Head of caudate nucleus (tissue), 42 donors: ENCODE measurements around the gene FDXR.
A peak's percentile ranks its signal among the peaks of the same experiment; 100 is the strongest.

ENCODE experiments used
- DNase-seq, 42 donors: peaks; one replicate each; pipeline versions ENCODE4 v3.0.0 to v3.0.0-alpha.2; 2020 to 2021; ENCODE audit warnings: mixed read lengths in 7 of 42
- intact Hi-C: fragments of 100-400 bp; cut with DNase I; formaldehyde crosslinking; loops from one replicate; pipeline ENCODE4 v1.15.0; 2022

FDXR gene

GRCh38 chr17:74862108-74862901 lies 10.5 kb downstream of the FDXR start:
- DNase-seq, result peak; percentile 48 to 90 (median 77)
- intact Hi-C loops, result no loop called here

DNA sequence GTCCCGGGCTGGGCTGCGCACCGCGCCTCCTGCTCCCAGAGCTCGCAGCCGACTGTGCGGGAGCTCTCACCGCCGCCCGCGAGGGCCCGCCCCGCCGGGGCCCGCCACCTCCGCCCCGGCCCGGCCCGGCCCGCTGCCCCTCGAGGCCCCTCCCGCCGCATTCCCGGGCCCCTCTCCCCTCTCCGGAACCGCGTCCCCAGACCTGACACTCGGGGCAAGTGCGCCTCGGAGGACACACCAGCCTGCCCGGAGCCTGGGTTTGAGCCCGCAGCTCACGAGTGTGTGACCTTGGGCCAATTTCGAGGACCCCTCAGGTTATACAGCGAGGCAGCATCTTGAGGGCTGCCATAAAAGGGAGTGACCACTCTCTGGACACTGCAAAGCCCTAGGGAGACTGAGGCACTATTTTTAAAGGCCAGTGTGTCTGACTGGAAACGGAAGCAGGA lies 11.1 kb downstream of the FDXR start:
- intact Hi-C loops, result no loop called here
- no peak for DNase-seq

- DNase-seq, result no peak
- intact Hi-C loops, result no loop called here
These were observed 11.7 kb downstream of the FDXR start for GRCh38 chr17:74860872-74861661.

DNA sequence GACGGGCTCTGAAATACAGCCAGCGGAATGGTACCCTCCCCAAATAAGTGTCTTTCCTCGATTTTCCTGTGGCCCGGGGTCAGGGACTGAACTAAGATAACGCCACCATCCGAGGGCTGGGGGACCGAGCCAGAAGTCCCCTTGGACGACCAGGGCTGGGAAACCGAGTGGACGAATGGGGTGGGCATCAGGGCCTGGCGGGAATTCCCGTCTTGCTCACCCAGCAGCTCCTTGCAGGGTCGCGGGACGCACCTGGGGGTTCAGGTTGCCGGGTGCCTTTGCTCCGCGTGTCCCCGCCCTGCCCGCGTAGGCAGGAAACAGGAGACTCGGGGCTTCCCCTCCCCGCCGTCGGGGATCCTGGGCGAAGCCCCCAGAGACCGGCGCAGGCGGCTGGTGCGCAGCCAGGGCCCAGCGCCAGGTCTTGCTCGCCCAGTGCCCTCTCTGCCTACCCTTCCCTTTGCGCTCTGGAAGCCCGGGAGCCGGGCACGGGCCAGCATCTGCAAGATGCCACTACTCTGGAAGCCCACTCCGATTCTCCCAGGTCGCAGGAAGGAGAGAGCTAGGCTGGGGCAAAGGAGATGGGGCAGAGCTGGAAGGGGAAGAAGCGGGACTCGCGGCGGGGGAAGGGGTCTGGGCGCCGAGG lies 12.4 kb downstream of the FDXR start:
- no peak for DNase-seq
- intact Hi-C loops, result no loop called here

- peak in 1 of 42 donors; percentile 32 for DNase-seq
- intact Hi-C loops, result no loop called here
These were observed 13.2 kb downstream of the FDXR start, which contains the start of gene GRIN2C for GRCh38 chr17:74859459-74860228. Gene GRIN2C, minus strand, starts transcription at chr17:74859885. Its CDS starts 4,793 bp downstream, at chr17:74855092.

DNA sequence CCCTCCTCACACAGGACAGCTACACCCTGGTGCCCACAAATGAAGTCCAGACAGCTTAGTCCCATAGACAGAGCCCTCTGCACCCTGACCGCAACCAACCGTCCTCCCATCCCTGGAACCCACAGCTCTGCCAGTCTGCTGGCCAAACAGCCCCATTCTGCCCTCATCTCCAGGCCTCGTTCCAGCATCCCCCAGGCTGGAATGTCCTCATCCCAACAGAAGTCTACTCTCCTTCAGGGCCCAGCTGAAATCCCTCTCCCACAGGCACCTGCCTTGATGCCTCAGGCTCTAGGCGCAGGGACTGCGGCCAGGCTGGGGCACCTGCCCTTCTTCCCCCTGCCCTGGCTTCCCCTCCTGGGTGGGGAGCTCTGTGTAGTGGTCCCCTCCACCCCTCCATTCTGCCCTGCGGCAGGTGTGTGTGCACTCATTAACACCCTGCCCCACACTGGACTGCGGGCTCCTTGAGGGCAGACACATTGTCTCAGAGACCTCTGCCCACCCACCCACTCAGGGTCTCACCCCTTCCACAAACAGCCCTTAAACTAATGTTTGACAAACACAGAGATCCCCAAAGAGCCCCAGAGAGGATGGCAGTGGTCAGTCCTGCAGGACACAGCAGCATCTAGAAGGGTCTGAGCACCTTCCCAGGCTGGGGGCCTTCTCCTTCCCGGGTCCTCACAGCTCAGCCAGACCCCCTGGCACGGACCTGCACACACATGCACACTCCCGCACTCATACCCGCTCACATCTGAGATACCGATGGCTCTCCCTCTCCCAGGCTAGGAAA lies 13.9 kb downstream of the FDXR start:
- no peak for DNase-seq
- intact Hi-C loops, result no loop called here

- intact Hi-C loops, result no loop called here
- no peak for DNase-seq
These were observed 15.6 kb downstream of the FDXR start for GRCh38 chr17:74857191-74857590.

- DNase-seq, result no peak
These were observed 16.7 kb downstream of the FDXR start for GRCh38 chr17:74856112-74856511.

DNA sequence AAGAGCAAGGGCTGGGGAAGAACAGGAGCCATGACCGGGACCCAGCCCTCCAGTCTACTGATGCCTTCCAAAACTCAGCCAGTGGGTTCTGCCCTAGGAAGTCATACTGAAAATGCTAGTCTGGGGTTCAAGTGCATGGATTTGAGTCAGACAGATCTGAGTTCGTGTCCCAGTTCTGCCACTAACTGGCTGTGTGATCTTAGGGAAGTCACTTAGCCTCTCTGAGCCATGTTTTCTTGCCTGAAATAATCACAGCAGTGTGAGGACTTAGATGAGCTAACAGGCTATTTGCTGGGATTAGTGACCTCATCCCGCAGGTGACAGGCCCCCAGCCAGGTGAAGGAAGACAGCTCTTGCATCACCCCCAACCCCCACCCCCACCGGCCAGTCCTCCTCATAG lies 17.5 kb downstream of the FDXR start:
- intact Hi-C loops, result no loop called here
- DNase-seq, result no peak

More at GRCh38 chr17:74856112-74856511, 16.7 kb downstream of the FDXR start:
- intact Hi-C loops, result no loop called here

DNA sequence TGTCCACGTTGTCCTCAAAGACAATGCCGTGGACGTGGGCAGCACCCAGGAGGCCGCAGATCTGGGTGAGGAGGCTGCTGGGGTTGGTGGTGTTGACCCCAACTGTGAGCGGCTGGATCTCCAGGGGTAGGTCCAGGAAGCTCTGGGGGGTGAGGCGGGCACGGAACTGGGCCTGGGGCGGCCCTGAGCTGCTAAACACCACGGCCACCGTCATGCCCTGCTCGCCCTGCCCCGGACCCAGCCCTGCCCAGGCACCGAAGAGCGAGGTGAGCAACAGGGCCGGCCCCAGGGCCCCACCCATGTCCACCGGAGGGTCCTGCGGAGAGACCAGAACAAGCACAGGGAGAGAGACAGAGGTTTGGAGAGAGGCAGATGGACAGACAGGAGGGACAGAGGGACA lies 18.0 kb downstream of the FDXR start:
- no peak for DNase-seq
- intact Hi-C loops, result no loop called here

GRCh38 chr17:74853669-74854068 lies 19.1 kb downstream of the FDXR start:
- DNase-seq, result no peak
- intact Hi-C loops, result no loop called here

- DNase-seq, result no peak
- intact Hi-C loops, result no loop called here
These were observed 19.8 kb downstream of the FDXR start for GRCh38 chr17:74853048-74853397.

DNA sequence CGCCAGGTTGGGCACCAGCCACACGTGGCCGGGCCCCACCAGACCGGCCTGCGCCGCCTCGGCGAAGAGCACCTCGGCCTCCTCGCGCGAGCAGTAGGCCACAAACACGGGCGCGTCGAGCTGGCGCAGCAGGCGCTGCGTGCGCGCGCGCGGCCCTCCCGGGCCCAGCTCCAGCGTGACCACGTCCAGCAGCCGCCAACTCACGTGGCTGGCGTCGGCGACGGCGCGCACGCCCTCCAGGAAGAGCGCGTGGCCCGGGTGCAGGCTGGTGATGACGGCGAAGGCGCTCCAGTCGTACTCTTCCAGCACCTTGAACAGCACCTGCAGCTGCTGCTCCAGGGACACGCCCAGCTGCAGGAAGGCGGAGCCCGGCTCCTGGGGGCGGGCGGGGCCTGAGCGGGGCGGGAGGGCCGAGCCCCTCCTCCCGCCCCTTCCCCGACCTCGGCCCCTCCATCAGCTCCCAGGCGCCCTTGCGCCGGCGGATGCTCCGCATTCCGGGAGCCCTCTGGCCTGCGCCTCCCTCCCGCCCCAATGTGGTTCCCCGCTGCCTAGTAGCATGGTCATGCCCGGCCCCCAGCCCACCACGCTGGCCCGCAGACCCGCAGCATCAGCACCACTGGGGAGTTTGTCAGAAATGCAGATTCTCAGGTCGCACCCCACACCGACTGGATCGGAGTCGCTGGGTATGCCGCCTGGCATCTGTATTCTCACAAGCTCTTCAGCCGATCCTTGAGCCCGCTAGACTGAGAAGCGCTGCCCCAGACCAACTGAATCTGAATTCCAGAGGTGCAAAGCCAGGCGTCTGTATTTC lies 20.4 kb downstream of the FDXR start:
- intact Hi-C loops, result no loop called here
- no peak for DNase-seq

- intact Hi-C loops, result no loop called here
- DNase-seq, result no peak
These were observed 21.1 kb downstream of the FDXR start for GRCh38 chr17:74851612-74852236.

- intact Hi-C loops, result no loop called here
- DNase-seq, result no peak
These were observed 21.9 kb downstream of the FDXR start for GRCh38 chr17:74850914-74851313.

- DNase-seq, result no peak
- intact Hi-C loops, result no loop called here
These were observed 22.5 kb downstream of the FDXR start for GRCh38 chr17:74850310-74850709.
